Embryonic facial prominence (tissue), 1 donor: Measurements from ENCODE around the gene LIPH.
"Not testable (repeated sequence)": the region's sequence is repeated elsewhere in the genome, so short reads cannot be mapped to it uniquely, and the experiment has no call there.

Source experiments
- DNase-seq: peaks from one replicate; pipeline ENCODE4 v3.0.0-alpha.2; 2016; ENCODE audit errors: extremely low spot score

The LIPH gene

DNA sequence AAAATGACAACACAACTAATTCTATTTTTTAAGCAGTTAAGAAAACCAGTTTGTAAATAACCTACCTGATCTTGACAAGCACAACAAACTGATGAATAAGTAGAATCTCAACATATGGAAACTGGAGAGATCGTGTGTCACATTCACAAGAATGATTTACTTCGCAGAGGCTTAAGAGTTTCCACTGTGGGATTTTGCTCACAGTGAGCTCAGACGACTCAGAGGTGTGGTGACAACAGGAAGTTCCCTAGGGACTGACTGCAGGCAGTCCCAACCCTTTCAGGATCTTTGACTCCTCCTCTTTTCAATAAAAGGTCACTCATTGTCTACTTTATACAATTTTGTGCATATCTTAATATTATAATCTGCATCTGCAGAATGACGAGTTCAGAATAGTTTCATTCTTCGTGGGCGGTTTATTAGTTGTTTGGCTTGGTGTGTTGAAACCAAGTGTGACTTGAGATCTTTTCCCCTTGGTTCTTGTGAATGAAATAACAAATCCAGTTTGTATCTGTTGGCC, at the start of gene LIPH:
TSS of gene LIPH (minus strand) at position 231 of the 520 bp plus-strand sequence. CDS start at position 114, 117 bp downstream.
- DNase-seq = no peak

- DNase-seq = no peak
Measured at GRCh38 chr3:185595526-185595925, 43.1 kb upstream of the LIPH start.

- no peak for DNase-seq
Measured at GRCh38 chr3:185594073-185594472, 41.7 kb upstream of the LIPH start.

GRCh38 chr3:185586686-185587039, 34.3 kb upstream of the LIPH start:
- no peak for DNase-seq

- peak; percentile 98 for DNase-seq
Measured at GRCh38 chr3:185585859-185586685, 33.7 kb upstream of the LIPH start, which contains the start of gene SENP2. TSS of gene SENP2 (plus strand) at chr3:185586295. CDS start at chr3:185586414, 119 bp downstream.

- no peak for DNase-seq
Measured at GRCh38 chr3:185585518-185585858, 33.1 kb upstream of the LIPH start.

GRCh38 chr3:185584686-185585085, 32.3 kb upstream of the LIPH start:
- no peak for DNase-seq

DNA sequence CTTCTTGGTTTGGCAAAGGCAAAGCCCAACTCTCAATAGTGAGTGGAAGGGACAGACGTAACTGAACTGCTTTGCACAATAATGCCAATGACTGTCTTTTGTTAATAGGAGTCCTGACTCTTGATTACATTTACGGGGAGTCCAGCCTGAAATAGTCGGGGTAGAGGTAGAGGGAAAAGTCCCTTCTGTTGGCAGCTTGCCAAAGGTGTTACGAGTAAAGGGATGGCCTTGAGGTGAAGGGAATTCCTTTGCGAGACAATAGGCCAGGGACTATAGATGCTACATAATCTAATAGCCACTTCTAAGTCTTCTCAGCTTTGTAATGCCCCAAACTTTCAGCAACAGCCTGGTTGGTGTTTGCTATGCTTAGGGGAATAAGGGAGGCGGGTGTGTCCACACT, 31.5 kb upstream of the LIPH start:
- no peak for DNase-seq

DNA sequence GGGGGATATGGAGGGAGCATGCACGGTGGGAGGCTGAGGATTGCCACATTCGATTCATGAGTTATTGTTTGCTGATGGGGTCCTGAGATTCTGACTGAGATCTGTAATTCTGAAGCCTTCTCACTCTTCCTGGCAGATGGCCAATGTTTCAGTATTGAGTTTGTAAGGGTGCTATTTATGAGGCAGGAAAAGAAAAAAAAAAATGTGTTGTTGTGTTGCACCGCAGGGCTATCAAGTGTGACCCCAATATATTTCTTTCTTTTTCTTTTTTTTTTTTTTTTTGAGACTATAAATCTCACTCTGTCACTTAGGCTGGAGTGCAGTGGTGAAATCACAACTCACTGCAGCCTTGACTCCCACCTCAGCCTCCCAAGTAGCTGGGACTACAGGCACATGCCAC, 30.5 kb upstream of the LIPH start:
- no peak for DNase-seq

DNA sequence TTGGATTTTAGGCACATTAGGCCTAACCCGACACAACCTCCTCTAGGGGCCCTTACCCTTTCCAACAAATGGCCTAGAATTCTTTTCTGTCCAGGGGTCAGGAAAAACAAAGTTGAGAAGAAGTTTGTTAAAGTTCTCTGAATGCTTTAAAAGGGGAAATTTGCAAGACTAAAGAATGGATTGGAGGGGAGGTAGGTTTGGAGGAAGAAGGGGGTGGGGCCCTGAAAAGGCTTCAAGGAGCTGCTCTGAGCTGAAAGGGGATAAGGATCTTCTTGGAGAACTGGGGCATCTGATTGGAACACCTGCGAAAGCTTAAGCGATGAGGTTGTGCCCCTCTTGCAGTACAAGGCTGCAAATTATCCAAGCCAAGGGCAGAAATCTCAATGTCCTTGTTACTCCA, 29.8 kb upstream of the LIPH start:
- no peak for DNase-seq

GRCh38 chr3:185575108-185575869, 22.9 kb upstream of the LIPH start:
- not testable (repeated sequence) for DNase-seq

- DNase-seq = no peak
Measured at GRCh38 chr3:185572183-185572582, 19.8 kb upstream of the LIPH start.

- no peak for DNase-seq
Measured at GRCh38 chr3:185561958-185562357, 9.6 kb upstream of the LIPH start.

DNA sequence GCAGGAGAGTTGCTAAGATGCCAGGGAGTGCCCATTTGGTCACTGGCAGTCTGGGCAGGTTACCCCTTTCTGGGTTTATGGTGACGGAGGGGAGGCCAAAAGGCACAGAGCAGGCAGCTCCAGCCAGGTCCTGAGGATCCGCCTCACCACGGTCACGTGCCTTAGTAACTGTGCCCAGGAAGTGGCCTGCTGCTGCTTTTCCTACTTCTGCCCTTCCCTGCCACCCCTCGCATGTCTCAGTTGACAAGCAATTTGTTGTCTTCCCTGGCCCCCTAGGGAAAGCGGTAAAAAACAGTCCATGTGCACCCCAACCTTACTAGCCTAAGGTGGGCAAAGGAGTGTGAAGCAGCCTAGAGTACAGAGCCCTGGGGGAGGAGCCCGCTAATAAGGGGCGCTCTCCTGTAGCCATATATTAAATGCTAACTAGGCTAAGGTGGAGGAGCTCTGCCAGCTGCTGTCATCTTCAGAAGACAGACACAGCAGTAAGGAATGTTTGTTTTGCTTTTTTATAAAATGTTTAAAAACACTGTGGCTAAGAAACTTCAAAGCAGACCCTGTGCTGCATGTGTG, 9.1 kb upstream of the LIPH start:
- no peak for DNase-seq

DNA sequence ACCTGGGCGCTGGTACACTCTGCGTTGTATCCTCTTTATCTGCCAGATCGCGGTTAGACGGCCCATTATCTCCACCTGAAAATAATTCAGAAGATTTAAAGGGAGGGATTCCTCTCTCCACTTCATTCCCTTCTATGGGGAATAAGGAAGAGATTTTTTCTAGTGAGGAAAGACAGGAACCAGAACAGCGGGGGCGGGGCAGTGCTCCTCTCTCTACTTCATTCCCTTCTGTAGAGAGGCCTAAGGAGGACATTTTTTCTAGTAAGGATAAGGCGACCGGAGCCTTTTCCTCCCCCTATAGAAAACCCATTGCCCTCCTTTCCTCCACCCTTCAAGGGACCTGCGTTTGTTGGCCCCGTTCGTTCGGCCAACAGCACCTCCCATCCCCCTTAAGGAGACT, 8.3 kb upstream of the LIPH start:
- no peak for DNase-seq

DNA sequence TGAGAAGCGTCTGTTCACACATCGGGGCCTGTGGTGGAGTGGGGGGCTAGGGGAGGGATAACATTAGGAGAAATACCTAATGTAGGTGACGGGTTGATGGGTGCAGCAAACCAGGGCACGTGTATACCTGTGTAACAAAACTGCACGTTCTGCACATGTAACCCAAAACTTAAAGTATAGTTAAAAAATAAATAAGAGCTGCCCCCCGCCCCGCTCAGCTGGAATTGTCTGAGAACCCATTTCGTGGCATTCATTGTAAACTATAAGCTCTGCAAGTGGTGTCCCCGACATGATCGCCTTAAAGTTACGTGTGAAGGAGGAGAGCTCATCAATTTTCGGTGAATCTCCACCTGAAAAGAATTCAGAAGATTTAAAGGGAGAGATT, 7.3 kb upstream of the LIPH start:
- no peak for DNase-seq

- DNase-seq = no peak
Measured at GRCh38 chr3:185558395-185558794, 6.0 kb upstream of the LIPH start.

DNA sequence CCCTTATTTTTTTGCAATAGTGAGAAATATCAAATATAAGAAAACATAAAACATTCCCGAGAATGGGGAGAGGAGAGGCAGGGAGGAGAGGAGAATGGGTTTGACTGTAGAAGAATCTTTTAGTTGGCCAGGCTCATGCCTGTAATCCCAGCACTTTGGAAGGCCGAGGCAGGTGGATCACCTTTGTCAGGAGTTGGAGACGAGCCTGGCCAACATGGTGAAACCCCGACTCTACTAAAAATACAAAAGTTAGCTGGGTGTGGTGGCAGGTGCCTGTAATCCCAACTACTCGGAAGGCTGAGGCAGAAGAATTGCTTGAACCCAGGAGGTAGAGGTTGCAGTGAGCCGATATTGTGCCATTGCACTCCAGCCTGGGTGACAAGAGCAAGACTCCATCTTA, 4.3 kb upstream of the LIPH start:
- not testable (repeated sequence) for DNase-seq

DNA sequence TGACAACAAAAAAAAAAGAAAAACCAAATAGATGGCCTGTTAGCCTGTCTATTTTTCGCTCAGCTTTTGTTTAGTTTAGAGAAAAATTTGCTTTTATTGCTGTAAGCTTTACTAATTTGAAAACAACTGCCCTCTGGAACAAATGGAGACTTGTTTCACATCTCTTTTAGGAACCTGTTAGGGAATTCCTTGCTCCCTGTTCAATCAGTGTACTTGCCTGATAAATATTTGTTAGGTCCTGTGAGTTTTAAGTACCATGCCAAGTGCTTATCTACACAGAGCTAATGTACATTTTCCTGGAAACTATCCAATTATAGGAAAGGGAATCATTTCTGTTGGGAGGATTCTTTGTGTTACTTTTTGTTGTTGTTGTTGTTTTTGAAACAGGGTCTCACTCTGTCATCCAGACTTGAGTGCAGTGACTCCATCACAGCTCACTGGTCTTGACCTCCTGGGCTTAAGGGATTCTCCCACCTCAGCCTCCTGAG, 3.5 kb upstream of the LIPH start:
- no peak for DNase-seq

DNA sequence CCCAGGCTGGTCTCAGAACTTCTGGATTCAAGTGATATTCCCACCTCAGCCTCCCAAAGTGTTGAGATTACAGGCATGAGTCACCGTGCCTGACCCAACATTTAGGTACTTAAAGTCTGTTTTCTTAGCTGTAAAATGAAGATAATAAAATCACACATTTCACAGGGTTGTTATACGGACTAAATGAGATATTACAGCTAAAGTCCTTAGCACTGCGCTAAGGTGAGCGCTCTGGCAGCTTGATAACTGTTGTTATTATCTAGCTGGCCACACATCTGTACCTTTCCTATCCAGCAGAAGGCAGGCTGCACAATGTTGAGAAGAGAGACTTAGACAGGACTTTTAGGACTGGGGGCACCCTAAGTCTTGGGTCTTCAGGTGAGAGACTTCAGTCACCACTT, 2.7 kb upstream of the LIPH start:
- no peak for DNase-seq

GRCh38 chr3:185549651-185550111, 2.7 kb downstream of the LIPH start:
- no peak for DNase-seq

- DNase-seq = no peak
Measured at GRCh38 chr3:185549122-185549521, 3.3 kb downstream of the LIPH start.
